Suppressor macrophage (primary cell): ENCODE data around the gene CACNA1S.

ENCODE experiments used
- DNase-seq, 4 experiments: peaks; one replicate each; pipeline ENCODE4 v3.0.0-alpha.2; 2020 to 2022

The CACNA1S gene

DNA sequence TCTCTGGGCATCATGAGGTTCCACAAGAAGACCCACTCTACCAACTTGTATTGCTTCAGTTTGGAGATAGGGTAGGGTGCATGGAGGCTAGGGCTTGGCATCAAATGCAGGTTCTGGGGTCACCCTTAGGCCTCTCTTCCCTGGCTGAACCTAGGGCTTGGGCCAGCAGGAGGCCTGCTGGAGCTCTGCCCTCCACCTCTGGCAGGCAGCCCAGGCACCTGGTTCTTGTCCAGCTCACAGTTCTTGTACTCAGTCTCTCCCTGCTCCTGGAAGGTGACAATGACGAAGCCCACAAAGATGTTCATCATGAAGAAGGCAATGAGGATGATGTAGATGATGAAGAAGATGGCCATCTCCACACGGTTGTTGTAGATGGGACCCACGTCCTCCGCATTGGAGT, 51.2 kb downstream of the CACNA1S start:
- no peak for DNase-seq

DNA sequence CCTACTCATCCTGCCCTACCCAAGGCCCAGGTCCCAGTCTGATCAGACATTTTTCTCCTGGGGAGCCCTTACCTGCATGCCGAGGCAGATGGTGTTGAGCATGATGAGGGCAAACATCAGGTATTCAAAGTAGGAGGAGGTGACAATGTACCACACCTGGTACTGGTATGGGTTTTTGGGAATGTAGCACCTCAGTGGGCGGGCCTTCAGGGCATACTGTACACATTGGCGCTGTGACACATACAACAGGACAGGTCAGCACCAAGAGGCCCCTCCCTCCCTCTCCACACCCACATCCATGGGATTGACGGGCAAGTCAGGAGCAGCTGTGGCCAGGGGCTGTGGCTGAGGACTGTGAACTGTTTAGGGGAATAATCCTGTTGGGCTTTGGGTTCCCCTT, 51.6 kb downstream of the CACNA1S start:
- no peak for DNase-seq

DNA sequence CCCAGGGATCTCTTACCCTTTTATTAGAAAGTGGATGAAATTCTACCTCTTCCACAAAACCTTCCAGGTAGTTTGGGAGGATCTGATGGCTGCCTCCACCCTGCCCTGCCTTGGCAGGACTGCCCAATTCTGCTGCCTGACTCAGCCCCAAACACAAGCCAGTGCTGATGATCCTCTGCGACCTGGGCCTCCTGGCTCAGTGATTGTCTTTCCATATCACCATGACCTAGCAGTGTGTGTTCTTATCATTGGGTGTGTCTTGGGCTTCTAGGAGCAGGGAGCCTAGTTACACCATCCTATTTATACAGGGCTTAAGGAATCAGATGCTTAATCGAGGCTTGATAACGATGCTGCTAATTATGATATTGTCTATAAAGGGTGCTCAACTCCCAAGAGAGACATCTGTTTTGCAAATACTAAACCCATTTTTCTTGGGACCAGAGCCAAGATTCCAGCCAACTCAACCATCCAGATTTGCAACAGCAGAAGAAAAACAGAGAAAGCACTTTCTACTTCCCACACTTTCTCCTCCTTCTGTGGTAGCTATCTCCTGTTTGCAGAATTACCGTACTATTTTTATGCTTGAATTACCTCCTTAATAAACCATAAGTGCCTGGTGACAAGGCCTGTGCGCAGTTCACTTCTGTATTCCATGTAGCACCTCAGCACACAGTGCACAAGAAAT, 52.2 kb downstream of the CACNA1S start:
- no peak for DNase-seq

DNA sequence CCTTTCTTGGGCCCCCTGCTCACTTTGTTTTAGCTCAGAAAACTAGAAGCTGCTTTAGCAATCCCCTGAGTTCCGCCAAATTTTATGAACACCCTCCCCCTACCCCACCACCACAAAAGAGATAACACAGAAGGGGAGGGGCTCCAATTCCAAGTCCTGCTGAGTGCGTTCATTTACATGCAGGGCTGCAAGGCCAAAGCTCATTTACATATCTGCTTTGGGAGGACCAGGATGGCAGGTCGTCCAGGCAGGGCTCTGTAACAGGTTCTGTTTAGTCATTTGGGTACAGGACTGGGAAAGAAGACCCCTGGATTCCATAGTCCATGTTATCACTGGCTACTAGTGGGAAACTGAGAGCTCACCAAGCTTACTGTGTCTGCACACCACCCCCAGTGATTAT, 52.8 kb downstream of the CACNA1S start:
- no peak for DNase-seq

DNA sequence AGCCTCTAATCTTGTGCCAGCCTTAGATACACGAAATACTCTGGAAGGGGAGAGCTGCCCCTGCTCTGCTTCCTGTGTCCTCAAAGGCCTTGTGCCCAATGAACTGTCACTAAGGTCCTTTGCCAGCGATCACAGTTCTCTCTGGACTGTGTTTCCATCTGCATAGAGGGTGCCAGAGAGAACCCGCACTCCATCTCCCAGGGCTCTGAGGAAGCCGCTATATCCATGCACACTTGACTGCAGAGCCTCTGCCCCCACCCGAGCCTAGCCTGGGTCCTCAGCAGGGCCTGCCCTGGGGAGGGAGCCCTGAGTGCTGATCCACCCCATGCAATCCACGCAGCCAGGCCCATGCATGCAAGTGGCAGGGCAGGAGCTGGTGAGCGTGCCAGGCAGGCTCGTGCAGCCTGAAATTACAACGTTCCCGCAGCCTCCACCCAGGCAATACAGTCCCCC, 58.1 kb downstream of the CACNA1S start:
- no peak for DNase-seq

DNA sequence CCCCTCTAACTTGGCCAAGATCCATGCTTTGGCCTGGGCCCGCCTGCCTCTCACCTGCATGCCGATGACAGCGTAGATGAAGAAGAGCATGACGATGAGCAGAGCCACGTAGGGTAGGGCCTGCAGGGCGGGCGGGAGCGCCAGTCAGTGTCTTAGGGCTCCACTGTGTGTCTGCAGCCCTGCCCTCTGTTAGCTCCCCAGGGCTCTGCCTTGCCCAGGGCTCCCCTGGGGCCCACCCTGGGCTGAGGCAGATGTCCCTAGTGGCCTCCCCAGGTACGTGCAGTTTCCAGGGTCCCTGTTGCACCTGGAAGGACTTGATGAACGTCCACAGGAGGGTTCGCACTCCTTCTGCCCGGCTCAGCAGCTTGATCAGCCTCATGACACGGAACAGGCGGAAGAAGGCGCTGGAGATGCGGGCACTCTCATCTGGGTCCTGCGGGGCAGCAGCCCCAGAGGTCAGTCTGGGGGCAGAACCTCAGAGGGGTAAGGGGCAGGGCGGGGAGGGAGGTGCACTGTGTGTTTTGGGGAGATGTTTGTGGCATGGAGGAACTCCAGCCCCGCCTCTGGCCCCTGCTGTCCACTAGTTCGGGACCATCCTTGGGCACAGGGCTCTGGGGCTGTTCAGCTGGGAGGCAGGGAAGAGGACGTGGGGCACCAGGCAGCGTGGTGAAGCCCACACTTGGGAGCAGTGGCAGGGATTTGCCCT, 58.9 kb downstream of the CACNA1S start:
- no peak for DNase-seq

DNA sequence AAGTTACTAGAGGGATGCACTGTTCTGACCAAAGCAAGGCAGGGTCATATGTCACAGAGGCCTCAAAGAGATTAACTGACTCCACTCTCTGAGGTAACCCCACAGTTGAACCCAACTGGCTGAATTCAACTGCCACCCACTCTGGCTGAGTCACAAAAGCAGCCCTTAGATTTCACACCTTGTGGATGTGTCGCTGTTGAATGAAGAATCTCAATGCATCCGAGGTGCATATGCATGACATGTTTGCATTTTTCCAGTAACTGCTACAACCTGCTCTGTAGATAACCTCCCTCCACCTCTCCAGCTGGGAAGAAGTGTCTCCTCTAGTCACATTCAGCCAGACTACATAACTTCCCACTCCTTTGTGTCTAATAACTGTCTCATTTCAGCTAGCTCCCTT, 60.8 kb downstream of the CACNA1S start:
- DNase-seq, result peak in 1 of 4 experiments; percentile 4

DNA sequence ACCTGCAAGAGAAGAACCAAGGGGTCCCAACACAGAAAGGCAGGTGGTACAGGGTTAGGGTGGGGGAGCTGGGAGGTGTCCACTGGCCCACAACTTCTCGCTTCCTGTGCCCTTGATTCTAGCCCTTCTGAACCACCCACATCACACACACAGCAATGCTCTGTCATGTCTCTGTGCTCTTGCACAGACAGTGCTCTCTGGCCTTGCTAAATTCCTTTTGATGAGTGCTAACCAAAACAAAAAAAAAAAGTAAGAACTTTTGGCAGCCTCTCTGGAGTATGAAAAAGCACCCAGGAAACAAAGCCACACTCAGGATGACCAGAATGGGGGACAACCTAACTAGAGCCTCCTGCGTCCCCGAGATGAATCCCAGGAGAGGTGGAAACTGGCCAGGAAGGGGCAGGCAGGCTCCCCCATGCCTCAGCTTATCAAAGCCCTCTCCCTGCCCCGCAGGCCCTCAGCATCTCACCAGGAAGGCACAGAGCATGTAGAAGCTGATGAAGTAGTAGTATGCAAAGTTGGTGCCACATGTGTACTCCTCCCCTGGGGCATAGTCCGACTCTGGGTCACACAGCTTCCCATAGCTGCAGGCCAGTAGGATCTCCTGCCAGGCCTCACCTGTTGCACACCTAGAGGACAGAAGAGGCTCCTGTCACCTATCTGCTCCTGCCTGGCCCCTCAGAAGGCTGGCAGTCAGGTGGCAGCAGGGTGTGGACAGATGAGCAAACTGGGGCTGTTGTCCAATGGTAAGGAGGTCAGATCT, 61.5 kb downstream of the CACNA1S start:
- no peak for DNase-seq

DNA sequence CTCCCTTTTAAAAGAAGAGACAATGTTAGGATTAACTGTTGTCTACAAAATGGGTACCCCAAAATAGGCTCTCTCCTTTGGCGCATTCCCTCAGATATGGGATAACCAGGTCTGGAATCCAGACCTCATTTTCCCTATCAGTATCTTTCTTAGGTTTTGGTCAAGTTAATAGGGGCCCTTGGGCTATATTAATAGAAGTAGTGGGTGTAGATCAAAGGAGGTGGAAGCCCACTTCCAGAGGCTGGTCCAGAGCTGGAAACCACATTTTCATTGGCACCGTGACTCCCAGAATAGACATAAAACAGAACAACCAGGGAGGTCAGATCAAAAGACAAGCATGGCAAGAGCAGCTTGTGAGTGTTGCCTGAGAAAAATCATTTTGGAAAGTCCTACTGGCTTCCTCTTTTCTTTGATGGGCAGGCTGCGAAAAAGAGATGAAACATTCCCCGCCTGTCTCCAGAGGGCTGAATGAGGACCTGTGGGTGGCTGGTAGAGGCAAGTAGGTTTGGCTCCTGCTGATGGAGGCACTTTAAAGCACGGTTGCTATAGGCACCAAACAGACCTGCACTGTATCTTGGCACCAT, 62.9 kb downstream of the CACNA1S start:
- DNase-seq, result no peak

DNA sequence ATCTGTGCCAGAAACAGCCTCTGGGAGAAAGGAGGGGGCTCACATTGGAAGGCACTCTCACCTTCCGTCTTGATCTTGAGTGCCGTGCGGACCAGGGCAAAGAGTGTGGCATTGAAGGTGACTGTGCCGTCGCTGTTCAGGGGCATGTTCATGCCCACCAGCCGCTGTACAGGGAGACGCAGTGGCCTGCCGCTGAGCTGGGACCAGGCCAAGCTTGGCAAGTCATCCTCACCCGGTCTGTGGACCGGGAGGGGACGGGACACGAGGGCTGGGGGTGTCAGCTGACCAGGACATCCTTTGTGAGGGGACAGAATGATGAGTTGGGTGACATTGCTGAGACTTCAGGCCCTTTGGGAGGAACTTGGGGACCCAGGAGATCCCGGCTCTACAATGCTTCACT, 63.7 kb downstream of the CACNA1S start:
- no peak for DNase-seq

DNA sequence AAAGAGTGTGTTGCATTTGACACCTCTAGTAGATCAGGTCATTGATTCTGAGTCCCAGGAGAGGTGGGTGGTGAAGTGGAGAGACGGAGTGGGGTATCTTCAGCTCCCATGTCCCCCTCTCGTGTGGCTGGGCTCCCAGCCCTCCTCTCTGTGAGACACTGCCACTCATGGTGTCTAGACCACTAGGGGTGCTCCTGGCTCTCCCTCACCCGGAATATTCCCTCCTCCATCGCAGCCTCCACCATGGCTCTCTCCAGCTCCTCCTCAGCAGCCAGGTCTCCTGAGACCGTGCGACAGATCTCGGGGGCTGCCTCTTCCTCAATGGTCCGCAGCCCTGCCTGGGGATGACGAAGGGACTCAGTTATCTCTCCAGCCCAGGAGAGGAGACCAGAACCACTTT, 68.1 kb downstream of the CACNA1S start:
- DNase-seq, result no peak

DNA sequence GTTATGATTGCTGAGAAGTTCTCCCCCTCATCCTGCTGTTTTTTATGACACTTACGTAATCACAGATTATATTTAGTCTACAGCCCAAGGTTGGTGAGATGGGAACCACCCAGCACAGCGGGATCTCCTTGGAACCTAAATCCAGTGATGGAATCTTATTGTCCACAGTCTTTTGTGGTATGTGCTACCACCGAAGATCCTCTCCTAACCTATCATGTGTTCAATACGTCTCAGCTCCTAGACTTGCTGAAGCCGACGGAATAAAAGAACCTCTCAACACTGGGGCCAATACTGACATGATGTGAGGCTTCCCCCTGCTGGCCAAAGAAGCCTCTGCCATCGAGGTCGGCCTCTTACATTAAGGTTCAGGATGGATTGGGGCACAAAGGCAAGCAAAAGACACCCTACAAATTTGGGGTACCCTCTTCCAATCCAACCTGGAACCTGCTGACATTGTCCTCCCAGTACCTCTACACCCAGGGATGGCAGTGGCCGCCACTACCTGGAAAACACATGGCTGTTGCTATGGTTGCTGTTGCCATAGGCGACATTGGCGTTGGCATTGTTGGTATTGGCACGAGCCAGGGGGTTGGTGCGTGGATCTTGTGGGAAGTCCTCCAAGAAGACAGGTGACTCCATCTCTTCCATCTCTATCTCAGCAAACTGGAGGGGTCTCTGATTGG, 69.3 kb downstream of the CACNA1S start:
- peak; percentile 74 to 87 (median 80) for DNase-seq

DNA sequence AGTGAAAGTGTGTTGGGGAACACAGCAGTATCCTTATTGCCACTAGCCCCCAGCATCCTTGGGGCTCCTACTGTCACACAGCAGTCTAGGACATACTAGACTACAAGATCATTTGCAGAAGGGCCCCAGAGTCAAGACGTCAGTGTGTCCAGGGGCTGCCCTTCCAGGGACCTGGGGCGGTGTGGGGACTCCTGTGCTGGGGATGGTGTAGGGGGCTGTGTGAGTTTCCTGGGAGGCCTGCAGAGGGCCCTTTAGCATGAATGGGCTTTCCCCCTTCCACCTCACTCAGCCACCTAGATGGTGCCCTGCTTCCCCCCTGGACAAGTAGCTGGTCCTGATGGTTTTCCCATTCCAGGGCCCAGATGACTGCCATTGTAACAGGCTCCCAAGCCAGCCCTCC, 71.2 kb downstream of the CACNA1S start:
- DNase-seq, result no peak

DNA sequence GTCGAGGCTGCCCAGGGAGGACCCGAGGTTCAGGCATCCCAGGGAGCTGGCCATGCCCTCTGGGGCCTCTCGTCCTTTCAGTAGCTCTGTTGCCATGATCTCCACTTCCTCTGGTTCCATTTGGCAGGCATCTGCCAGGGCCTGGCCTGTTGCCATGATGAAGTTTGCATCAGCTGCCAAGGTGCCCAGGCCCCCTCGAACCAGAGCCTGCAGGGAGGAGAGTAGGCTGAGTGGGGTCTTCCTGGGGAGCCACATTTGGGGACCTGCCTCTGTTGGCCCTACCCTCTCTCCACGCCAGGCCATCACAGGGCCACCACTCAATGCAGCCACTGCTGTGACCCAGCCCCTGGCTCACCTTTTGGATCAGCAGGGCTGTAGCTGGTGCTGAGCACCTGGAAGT, 72.3 kb downstream of the CACNA1S start:
- no peak for DNase-seq

DNA sequence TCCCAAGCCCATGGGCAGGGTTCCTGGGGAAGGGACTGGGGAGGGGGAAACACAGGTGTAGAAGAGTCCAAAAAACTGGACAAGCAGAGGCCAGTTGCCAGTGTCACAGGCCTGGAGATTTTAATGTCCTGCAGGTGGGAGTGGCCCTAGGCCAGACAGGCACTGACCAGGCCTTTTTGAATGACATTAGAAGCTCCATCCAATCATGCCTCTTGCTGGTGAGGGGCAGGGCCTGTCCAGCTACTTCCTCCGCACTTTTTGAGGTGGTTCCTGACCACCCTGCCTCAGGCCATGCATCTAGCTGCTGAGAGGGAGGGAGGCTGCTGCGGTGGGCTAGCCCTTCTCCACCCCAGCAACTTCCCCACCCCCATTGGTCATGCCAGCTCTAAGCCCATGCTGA, 72.8 kb downstream of the CACNA1S start:
- DNase-seq, result no peak

DNA sequence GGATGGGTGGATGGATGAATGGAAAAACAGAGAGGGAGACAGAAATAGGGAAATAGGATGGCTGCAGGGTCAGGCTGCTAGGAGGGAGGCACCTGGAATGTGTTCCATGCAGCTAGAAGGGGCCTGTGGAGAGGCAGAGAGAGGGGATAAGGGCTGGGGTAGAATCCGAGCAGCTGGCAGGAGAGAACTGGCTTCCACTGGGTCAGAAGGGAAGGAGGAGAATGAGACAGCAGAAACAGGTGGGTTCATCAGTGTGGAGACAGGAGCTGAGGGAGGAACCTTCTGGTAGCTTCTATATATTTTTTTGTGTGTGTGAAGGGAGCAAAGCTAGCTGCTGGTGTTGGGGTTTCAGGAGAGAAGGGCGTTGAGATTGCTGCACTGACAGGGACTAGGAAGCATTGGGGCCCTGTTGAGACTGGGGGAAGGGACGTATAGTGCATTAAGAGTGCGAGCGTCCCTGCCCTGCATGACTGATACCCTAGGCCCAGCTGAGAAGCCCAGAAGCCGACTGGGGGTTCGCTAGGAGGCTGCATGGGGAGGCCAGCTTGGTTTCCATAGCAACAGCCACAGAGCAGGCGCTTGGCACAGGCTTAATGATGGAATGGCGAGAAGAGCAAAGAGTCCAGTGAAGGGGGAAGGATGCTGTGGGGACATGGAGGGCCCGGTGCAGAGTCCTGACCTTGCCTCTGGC, 73.9 kb downstream of the CACNA1S start:
- no peak for DNase-seq

DNA sequence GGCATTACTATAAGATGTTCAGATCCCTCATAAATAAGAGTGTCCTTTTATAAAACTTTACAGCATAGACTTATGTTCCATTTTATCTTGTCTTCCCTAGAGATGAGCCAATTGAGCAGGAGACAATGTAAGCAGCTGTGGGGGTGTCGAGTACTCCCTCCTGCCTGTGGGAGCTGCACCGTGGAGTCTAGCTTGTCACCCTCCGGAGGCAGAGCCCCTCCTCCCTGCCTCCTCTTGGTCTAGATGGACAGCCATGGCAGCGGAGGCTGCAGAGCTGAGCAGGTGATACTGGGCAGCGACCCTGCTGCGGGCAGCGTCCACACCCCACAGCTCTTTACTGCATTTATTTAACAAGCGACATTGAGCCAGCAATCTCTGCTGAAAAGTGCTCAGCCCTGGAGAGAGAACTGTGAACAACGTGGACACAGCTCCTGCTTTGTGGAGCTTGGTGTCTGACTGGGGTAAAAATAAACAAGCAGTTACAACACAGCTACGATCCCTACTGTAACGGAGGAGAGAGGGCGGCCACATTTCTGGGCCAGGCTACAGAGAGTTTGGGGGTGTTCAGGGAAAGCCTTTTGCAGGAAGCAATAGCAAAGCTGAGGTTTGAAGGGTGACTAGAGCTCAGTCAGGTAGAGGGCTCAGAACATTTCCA, 75.9 kb downstream of the CACNA1S start:
- no peak for DNase-seq

DNA sequence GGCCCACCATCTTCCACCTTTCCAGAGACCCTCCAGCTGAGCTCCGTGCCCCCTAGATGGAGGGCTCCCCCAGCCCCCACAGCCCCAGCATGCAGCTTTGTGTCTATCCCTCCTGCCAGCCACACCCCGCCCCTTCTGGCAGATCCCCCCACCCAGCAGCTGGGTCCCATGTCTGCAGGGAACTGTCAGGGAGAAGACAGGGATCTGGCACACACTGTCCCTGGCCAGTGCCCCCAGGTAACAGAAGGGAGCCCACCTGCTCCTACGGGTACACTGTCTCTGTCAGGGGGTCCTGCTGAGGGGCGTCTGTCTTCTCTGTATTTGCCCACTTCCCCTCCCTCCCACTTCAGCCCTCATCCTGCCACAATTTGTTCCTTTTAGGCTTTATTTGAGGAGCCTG, 77.6 kb downstream of the CACNA1S start:
- DNase-seq, result no peak

DNA sequence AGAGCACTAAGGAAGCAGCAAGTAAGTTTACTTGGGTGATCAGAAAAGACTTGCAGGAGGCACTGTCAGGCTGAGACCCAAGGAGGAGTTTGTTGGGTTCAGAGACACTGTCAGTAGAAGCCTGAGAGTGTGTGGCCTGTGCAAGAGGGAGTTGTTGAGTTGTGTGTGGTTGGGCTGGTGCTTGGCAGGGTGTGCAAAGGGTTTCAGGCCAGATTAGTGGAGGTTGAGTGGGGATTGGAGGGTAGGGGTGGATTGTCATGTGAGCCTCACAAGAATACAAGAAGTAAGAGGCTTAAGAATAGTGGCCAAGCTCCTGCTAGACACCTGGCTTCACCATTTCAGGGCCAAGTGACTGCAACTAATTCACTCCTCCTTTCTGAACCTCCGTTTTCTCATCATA, 79.8 kb downstream of the CACNA1S start:
- DNase-seq, result no peak

DNA sequence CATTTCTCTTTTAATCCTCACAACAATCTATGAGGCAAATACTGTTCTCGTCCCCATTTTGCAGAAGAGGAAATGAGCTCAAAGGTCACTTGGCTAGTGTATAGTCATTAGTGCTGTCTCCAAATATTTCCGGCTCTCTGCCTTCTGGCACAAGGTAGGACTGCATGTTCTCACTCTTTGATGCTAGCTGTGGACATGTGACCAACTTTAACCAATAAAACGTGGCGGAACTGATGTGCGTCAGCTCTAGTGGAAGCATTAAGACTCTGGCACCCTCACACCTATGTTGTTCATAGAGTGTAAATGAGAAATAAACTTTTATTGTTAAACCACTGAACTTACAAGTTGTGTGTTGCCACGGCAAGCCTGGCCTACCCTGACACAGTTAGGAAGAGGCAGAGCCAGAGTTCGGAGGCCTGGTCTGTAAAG, 83.8 kb downstream of the CACNA1S start:
- DNase-seq, result peak; percentile 52 to 86 (median 74)

DNA sequence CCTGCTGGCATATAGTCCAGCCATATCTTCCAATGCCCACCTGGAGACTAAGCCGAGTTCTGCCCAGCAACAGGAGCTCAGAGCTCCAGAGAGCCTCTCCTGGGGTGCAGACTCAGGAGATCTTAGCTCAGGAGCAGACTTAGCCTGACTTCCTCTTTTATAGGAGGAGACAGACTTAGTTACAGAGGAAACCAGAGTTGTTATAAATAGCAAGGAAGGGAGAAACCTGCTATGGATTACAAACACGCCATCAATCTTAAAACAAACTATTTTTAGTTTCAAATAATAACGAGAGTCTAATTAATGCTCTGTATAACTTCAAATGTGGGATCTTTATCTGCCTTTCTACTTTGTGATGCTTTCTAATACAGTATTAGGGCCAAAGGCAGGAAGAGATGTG, 85.4 kb downstream of the CACNA1S start:
- DNase-seq, result peak; percentile 27 to 75 (median 68)

DNA sequence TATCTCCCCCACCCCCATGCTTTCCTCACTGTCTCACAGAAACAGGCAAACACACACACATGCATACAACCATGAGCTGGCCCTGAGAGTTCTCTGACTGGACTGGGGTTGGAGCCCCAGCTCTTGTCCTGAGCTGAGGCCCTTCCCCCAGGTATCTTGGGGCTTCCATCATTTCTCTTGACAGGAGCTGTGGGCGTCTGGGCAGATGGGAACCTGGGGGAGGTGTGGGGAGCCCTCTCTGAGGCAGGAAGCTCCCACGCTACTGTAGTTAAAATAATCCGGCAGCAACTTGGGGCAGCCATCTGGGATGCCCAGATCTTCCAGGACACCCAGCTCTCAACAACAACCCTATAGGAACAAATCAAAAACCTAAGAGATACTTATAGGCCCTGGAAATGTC, 86.0 kb downstream of the CACNA1S start:
- no peak for DNase-seq
